HG02981 (cell line): ENCODE data around the gene COX6A1.
"Not testable (repeated sequence)": the region's sequence is repeated elsewhere in the genome, so short reads cannot be mapped to it uniquely, and the experiment has no call there.

ENCODE experiments used
- ATAC-seq: cut with Tn5 transposase; IDR thresholded peaks from one replicate; pipeline ENCODE4 v1.9.1; 2021; ENCODE audit warnings: mild to moderate bottlenecking, moderate library complexity; ENCODE audit not compliant: unreplicated experiment

Gene COX6A1

GRCh38 chr12:120425797-120426196, 12.1 kb upstream of the COX6A1 start:
- no peak for ATAC-seq

- no peak for ATAC-seq
Measured at GRCh38 chr12:120428597-120429229, 9.2 kb upstream of the COX6A1 start.

GRCh38 chr12:120429368-120429767, 8.5 kb upstream of the COX6A1 start:
- no peak for ATAC-seq

- no peak for ATAC-seq
Measured at GRCh38 chr12:120432772-120433525, 5.0 kb upstream of the COX6A1 start.

- no peak for ATAC-seq
Measured at GRCh38 chr12:120438495-120439198, 734 bp downstream of the COX6A1 start.

GRCh38 chr12:120439646-120440247, 1.8 kb downstream of the COX6A1 start:
- no peak for ATAC-seq

GRCh38 chr12:120444676-120445075, 6.8 kb downstream of the COX6A1 start:
- ATAC-seq = no peak

GRCh38 chr12:120445911-120446843, 8.3 kb downstream of the COX6A1 start, which contains the start of the genes GATC and TRIAP1:
Gene GATC, plus strand, starts transcription at chr12:120446444. Its CDS starts 37 bp downstream, at chr12:120446481.
Gene TRIAP1, minus strand, starts transcription at chr12:120446384. Its CDS starts 12 bp downstream, at chr12:120446372.
- ATAC-seq = peak; percentile 85

- not testable (repeated sequence) for ATAC-seq
Measured at GRCh38 chr12:120446844-120447178, 8.9 kb downstream of the COX6A1 start.

- ATAC-seq = no peak
Measured at GRCh38 chr12:120447992-120448391, 10.1 kb downstream of the COX6A1 start.

- not testable (repeated sequence) for ATAC-seq
Measured at GRCh38 chr12:120452524-120452923, 14.6 kb downstream of the COX6A1 start.

- no peak for ATAC-seq
Measured at GRCh38 chr12:120453060-120453750, 15.3 kb downstream of the COX6A1 start.

- ATAC-seq = no peak
Measured at GRCh38 chr12:120453977-120454376, 16.1 kb downstream of the COX6A1 start.

GRCh38 chr12:120455302-120455701, 17.4 kb downstream of the COX6A1 start:
- ATAC-seq = no peak

- no peak for ATAC-seq
Measured at GRCh38 chr12:120457133-120457532, 19.2 kb downstream of the COX6A1 start.

- ATAC-seq = no peak
Measured at GRCh38 chr12:120460157-120460556, 22.2 kb downstream of the COX6A1 start.

GRCh38 chr12:120462099-120462640, 24.3 kb downstream of the COX6A1 start:
- ATAC-seq = no peak

GRCh38 chr12:120463712-120464111, 25.8 kb downstream of the COX6A1 start:
- ATAC-seq = no peak

GRCh38 chr12:120465756-120466155, 27.8 kb downstream of the COX6A1 start:
- ATAC-seq = no peak
